ENCODE measurements around the gene TICAM2. TPM values are rescaled to one million over a fixed set of nuclear protein-coding genes. Genes with fewer than 3 reads are reported as not detected.

Gene TICAM2
- total RNA-seq, 4 donors from 2014 or later, result 0.25 to 0.48 TPM; not detected in 2

DNA sequence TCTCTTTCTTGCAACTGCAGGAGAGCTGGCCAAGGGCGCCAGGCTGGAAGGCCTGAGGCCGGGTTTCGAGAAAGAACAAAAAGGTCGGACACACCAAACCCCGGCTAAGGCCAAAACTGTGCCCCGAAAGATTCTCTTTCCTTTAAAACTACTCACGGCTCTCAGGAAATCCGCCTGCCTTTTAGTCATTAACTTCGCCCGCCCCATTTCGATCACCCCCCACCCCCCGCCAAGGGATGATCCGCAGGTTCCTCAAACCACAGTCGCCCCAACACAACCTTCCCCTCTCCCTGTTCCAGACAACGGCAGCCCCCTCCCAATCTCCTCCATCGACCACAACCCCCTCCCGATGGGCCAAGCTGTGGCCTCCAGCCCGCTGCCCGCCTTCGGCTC is 58.2 kb downstream of the TICAM2 start:
- Histone ChIP-seq H3K27ac (peak overlapping the region; percentile 98), H3K36me3 (peaks cover 5% of the 10 kb centered on the region), H3K4me3 (peak overlapping the region; percentile 79), H3K27me3 (no peaks in the 10 kb centered on the region), H3K4me1 (peaks cover 44% of the 10 kb centered on the region), H3K9me3 (no peaks in the 10 kb centered on the region)
- WGBS, result 0% methylated on average over 20 of the region's 20 CpGs
- DNase-seq (ENCODE audit: low spot score in 2 of 2), result peak in 1 of 2 donors; percentile 71
- peak in 1 of 3 donors; percentile 22 for TF ChIP-seq POLR2AphosphoS5 (IDR thresholded peaks at IDR 0.05)
- TF ChIP-seq, protein P1, sequence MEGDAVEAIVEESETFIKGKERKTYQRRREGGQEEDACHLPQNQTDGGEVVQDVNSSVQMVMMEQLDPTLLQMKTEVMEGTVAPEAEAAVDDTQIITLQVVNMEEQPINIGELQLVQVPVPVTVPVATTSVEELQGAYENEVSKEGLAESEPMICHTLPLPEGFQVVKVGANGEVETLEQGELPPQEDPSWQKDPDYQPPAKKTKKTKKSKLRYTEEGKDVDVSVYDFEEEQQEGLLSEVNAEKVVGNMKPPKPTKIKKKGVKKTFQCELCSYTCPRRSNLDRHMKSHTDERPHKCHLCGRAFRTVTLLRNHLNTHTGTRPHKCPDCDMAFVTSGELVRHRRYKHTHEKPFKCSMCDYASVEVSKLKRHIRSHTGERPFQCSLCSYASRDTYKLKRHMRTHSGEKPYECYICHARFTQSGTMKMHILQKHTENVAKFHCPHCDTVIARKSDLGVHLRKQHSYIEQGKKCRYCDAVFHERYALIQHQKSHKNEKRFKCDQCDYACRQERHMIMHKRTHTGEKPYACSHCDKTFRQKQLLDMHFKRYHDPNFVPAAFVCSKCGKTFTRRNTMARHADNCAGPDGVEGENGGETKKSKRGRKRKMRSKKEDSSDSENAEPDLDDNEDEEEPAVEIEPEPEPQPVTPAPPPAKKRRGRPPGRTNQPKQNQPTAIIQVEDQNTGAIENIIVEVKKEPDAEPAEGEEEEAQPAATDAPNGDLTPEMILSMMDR (IDR thresholded peaks at IDR 0.05), result no peak

DNA sequence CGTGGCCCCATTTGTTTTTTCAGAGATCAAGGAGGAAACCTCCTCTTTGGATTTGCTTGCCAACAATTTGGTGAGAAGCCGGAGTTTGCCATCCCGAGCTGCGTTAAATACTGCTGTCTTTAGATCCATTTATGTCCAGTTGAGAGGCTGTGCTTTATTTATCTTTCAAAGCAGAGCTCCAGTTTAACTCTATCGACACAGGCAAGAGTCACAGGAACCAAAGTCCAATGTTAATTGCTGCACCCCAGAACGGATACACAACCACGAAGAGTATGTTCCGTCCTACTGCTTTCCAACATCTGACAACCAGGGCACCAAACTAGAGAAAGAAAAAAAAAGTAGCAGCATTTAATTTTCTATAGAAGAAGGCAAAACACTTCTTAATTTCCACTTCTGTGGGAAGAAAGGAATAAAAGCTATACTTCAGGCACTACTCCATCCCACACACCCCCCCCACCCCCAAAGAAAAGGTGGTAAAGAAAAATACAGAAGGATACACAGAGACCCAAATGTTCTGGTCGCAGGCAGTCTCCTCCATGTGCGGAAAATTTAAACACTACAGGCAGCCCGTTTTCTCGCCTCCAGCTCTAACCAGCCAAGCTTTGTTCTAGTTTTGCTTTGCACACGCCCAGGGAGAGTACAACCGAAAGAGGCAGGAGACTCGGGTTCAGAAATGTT is 58.8 kb downstream of the TICAM2 start:
- no peak for DNase-seq (ENCODE audit: low spot score in 2 of 2)
- peaks cover 49% of the 10 kb centered on the region for H3K4me1 ChIP-seq
- 1% methylated on average over 15 of the region's 15 CpGs for WGBS
- no peaks in the 10 kb centered on the region for H3K9me3 ChIP-seq
- peak overlapping the region; percentile 98 for H3K27ac ChIP-seq
- H3K36me3 ChIP-seq, result peaks cover 5% of the 10 kb centered on the region
- TF ChIP-seq POLR2AphosphoS5 (IDR thresholded peaks at IDR 0.05) (no peak), POLR2A (IDR thresholded peaks at IDR 0.05) (no peak), EP300 (IDR thresholded peaks at IDR 0.05) (no peak)
- TF ChIP-seq, protein P1 (IDR thresholded peaks at IDR 0.05), result no peak
- peak overlapping the region; percentile 79 for H3K4me3 ChIP-seq
- H3K27me3 ChIP-seq, result no peaks in the 10 kb centered on the region

DNA sequence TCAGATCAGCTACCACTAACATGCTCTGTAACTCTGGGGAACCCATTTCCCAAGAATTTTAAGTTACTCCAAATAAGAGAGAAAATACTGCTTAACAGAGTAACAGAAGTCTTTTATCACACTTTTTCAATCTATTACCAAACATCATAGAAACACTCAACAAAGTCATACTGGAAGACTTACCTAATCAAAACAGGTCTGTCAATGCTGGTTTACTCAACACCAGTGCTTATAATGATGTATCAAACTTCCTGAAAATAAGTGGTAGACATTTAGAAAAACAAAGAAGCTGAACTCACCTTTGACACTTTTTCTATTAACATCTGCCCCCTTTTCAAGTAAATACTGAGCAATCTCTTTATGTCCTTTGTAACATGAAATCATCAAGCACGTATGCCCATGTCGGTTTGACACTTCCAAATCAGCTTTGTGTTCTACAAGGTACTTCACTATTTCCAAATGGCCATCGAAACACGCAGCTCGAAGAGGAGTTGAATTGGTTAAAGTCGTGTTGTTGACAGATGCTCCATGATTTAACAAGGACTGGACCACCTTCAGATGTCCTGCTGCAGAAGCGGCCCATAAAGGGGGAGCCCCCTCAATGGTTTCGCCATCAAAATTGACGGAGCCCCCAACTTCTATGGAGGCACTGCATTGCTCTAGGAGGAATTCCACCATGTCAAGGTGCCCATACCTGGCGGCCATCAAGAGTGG is 59.5 kb downstream of the TICAM2 start:
- peaks cover 9% of the 10 kb centered on the region for H3K36me3 ChIP-seq
- no peak for DNase-seq (ENCODE audit: low spot score in 2 of 2)
- H3K4me3 ChIP-seq, result peak overlapping the region; percentile 79
- WGBS, result 54% methylated on average over 10 of the region's 10 CpGs
- no peaks in the 10 kb centered on the region for H3K9me3 ChIP-seq
- peak overlapping the region; percentile 98 for H3K27ac ChIP-seq
- H3K4me1 ChIP-seq, result peaks cover 55% of the 10 kb centered on the region
- no peak for TF ChIP-seq EP300 (IDR thresholded peaks at IDR 0.05)
- TF ChIP-seq, protein P1 (IDR thresholded peaks at IDR 0.05), result no peak
- no peak for TF ChIP-seq POLR2A (IDR thresholded peaks at IDR 0.05)
- no peak for TF ChIP-seq POLR2AphosphoS5 (IDR thresholded peaks at IDR 0.05)
- no peaks in the 10 kb centered on the region for H3K27me3 ChIP-seq

DNA sequence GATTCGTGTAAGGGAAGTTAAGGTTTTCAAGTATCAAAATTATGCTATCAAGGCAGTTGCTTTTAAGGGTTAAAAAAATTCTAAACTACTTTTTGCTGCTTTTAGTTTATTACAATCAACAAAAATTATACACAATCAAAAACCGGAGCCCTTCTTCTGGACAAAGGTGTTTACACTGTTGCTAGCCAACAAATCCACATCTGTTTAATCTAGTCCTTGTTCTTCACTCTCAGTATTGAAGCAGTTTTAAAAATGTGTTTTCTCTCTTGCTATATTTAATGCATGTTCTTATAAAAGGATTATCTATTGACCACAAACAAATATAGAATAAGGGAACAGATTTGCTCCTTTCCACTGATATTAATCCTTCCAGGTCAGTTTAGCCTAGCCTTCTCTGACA is 60.2 kb downstream of the TICAM2 start:
- Histone ChIP-seq H3K4me3 (peak overlapping the region; percentile 79), H3K4me1 (peaks cover 62% of the 10 kb centered on the region), H3K36me3 (peaks cover 9% of the 10 kb centered on the region), H3K27me3 (no peaks in the 10 kb centered on the region), H3K27ac (peak overlapping the region; percentile 98), H3K9me3 (no peaks in the 10 kb centered on the region)
- TF ChIP-seq POLR2AphosphoS5 (IDR thresholded peaks at IDR 0.05) (no peak), EP300 (IDR thresholded peaks at IDR 0.05) (no peak), POLR2A (IDR thresholded peaks at IDR 0.05) (no peak)
- TF ChIP-seq, protein P1 (IDR thresholded peaks at IDR 0.05), result no peak
- no peak for DNase-seq (ENCODE audit: low spot score in 2 of 2)
- 12% methylated on average over 2 of the region's 2 CpGs for WGBS

DNA sequence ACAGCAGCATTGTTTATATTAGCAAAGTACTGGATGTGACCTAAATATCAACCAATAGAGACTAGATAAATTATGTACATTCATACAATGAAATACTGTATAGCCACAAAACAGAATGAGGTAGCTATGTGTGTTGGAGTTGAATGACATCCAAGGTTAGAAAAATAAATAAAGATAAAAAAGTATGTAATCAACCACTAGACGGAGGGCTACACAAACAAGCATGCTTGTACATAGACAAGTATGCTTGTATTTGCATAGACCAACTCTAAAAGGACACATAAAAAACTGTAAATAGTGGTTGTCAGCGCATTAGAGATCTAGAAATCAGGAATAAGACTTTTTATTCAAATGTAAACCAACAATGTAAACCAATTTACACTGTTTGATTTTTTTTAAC is 60.7 kb downstream of the TICAM2 start:
- Histone ChIP-seq H3K4me1 (peaks cover 62% of the 10 kb centered on the region), H3K36me3 (peaks cover 9% of the 10 kb centered on the region), H3K4me3 (peak overlapping the region; percentile 79), H3K9me3 (no peaks in the 10 kb centered on the region), H3K27me3 (no peaks in the 10 kb centered on the region), H3K27ac (peak overlapping the region; percentile 98)
- TF ChIP-seq EP300 (IDR thresholded peaks at IDR 0.05) (no peak), POLR2AphosphoS5 (IDR thresholded peaks at IDR 0.05) (no peak), POLR2A (IDR thresholded peaks at IDR 0.05) (no peak)
- TF ChIP-seq, protein P1 (IDR thresholded peaks at IDR 0.05), result no peak
- DNase-seq (ENCODE audit: low spot score in 2 of 2), result no peak
- 26% methylated on average over 2 of the region's 2 CpGs for whole genome bisulfite sequencing
